Immature natural killer cell (primary cell): Measurements from ENCODE around the gene MAP3K20. TPM values are rescaled to one million over a fixed set of nuclear protein-coding genes. Genes with fewer than 3 reads are reported as not detected.

Experiments
- DNase-seq, 3 donors: peaks; one replicate each; pipeline ENCODE4 v3.0.0; 2022; ENCODE audit warnings: mixed read lengths in 1 of 3
- H3K27ac Mint-ChIP-seq, 6 donors: one replicate each; pipeline ENCODE4 v1.8.0; 2020; ENCODE audit warnings: mixed read lengths in 6 of 6, mild to moderate bottlenecking in 5 of 6, inconsistent platforms in 4 of 6, moderate library complexity in 3 of 6
- H3K27me3 Mint-ChIP-seq, 3 donors: one replicate each; pipeline ENCODE4 v1.8.0; 2020 to 2021; ENCODE audit warnings: low read depth in 3 of 3, mild to moderate bottlenecking in 3 of 3, mixed read lengths in 3 of 3, moderate library complexity in 3 of 3, inconsistent platforms in 1 of 3
- H3K36me3 Mint-ChIP-seq, 3 donors: one replicate each; pipeline ENCODE4 v1.8.0; 2020; ENCODE audit warnings: mixed read lengths in 3 of 3, inconsistent platforms in 2 of 3, mild to moderate bottlenecking in 2 of 3
- H3K4me1 Mint-ChIP-seq, 2 donors: one replicate each; pipeline ENCODE4 v1.8.0; 2020; ENCODE audit warnings: inconsistent platforms in 2 of 2, mild to moderate bottlenecking in 2 of 2, mixed read lengths in 2 of 2, moderate library complexity in 1 of 2
- H3K4me3 Mint-ChIP-seq, 5 donors: one replicate each; pipeline ENCODE4 v1.8.0; 2020; ENCODE audit warnings: mild to moderate bottlenecking in 5 of 5, mixed read lengths in 5 of 5, inconsistent platforms in 3 of 5, moderate library complexity in 3 of 5
- H3K9me3 Mint-ChIP-seq, 6 donors: one replicate each; pipeline ENCODE4 v1.8.0; 2020; ENCODE audit warnings: mild to moderate bottlenecking in 6 of 6, mixed read lengths in 6 of 6, inconsistent platforms in 4 of 6, moderate library complexity in 3 of 6
- polyA plus RNA-seq, 3 donors: library from polyadenylated mRNA; unstranded; fragments of 300-500 nt; fragmentation: Illumina TruSeq; gene quantifications; one replicate each; pipeline ENCODE4 v1.2.3, GENCODE V29; 2021

Gene MAP3K20
- polyA plus RNA-seq, 3 donors from 2014 or later: 1.5 to 2.6 (median 2.2) TPM

DNA sequence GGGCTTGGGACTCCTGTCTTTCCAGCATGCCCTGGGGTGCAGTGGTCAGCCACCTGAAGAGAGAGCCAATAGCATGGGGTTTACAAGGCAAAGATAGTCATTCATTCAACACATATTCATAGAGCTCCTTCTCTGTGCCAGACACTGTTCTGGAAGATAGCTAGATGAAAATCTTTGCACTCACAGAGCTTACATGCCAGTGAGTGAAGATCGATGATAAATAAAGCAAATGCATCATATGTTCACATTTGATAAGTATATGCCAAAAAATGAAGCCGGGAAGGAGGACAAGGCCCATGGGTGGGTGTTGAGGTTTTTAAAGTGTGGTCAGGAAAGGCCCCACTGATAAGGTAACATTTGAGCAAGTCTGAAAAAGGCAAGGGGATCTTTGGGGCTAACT, 148.2 kb downstream of the MAP3K20 start:
- no peak for DNase-seq
- H3K9me3 Mint-ChIP-seq: no peaks in the 10 kb centered on the region
- H3K4me3 Mint-ChIP-seq: no peak overlapping the region
- no peaks in the 10 kb centered on the region for H3K36me3 Mint-ChIP-seq
- H3K27me3 Mint-ChIP-seq: no peaks in the 10 kb centered on the region
- no peak overlapping the region for H3K27ac Mint-ChIP-seq
- peaks cover 0 to 4% of the 10 kb centered on the region in 2 donors for H3K4me1 Mint-ChIP-seq

- H3K27me3 Mint-ChIP-seq: no peaks in the 10 kb centered on the region
- no peaks in the 10 kb centered on the region for H3K36me3 Mint-ChIP-seq
- no peak for DNase-seq
- no peaks in the 10 kb centered on the region for H3K4me1 Mint-ChIP-seq
- H3K27ac Mint-ChIP-seq: no peak overlapping the region
- H3K9me3 Mint-ChIP-seq: no peaks in the 10 kb centered on the region
- H3K4me3 Mint-ChIP-seq: no peak overlapping the region
These were observed 151.5 kb downstream of the MAP3K20 start for GRCh38 chr2:173226899-173227698.

DNA sequence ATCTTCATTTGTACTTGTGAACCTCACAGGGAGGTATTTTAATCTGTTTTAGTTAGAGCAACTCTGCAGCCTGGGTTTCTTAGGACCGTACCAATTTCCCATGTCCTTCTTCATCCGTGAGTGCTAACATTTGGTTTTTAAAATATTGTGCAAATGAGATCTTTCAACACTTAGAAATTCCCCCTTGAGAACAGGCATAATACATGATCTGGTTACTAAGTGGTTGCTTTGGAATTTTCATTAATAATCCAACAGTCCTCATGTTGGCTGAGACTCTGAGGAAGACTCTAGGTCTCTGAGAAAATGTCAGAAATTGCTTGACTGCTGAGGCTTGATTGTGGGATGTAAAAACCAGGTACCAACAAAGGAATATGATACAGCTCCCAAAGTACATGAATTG, 153.4 kb downstream of the MAP3K20 start:
- Mint-ChIP-seq H3K27me3 (peaks cover 0 to 2% (median 0%) of the 10 kb centered on the region in 3 donors), H3K36me3 (peaks cover 0 to 5% (median 0%) of the 10 kb centered on the region in 3 donors), H3K4me3 (no peak overlapping the region), H3K27ac (no peak overlapping the region), H3K4me1 (no peaks in the 10 kb centered on the region), H3K9me3 (no peaks in the 10 kb centered on the region)
- DNase-seq: no peak

DNA sequence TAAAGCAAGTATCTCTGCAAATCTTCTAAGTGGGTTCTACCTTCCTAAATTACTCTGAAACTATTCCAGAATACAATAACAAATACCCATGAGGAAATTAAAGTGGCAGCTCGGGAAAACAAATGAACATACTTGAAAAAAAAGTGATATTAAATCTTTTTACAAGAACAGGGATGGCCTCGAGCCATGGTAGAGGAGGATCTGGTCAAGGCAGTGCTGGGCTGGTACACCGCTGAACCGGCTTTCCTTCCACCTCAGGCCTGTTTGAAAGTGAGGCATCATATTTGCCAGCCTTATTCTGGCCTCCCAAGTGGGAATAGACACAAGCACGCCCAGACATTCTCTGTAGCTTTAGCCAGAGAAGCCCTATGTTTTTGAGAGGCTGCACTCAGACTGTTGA, 154.5 kb downstream of the MAP3K20 start:
- Mint-ChIP-seq H3K9me3 (peaks cover 0 to 4% (median 0%) of the 10 kb centered on the region in 6 donors), H3K4me3 (no peak overlapping the region), H3K27me3 (peaks cover 0 to 2% (median 0%) of the 10 kb centered on the region in 3 donors), H3K36me3 (peaks cover 0 to 5% (median 0%) of the 10 kb centered on the region in 3 donors), H3K27ac (no peak overlapping the region), H3K4me1 (no peaks in the 10 kb centered on the region)
- DNase-seq: no peak

- DNase-seq: no peak
- Mint-ChIP-seq H3K27me3 (peaks cover 0 to 4% (median 0%) of the 10 kb centered on the region in 3 donors), H3K9me3 (peaks cover 0 to 4% (median 0%) of the 10 kb centered on the region in 6 donors), H3K4me3 (no peak overlapping the region), H3K4me1 (no peaks in the 10 kb centered on the region), H3K27ac (no peak overlapping the region), H3K36me3 (peaks cover 0 to 5% (median 0%) of the 10 kb centered on the region in 3 donors)
These were observed 155.4 kb downstream of the MAP3K20 start for GRCh38 chr2:173231042-173231441.

- no peak overlapping the region for H3K27ac Mint-ChIP-seq
- H3K36me3 Mint-ChIP-seq: peaks cover 0 to 5% (median 0%) of the 10 kb centered on the region in 3 donors
- no peak for DNase-seq
- no peak overlapping the region for H3K4me3 Mint-ChIP-seq
- H3K9me3 Mint-ChIP-seq: peaks cover 0 to 4% (median 0%) of the 10 kb centered on the region in 6 donors
- peaks cover 0 to 4% (median 0%) of the 10 kb centered on the region in 3 donors for H3K27me3 Mint-ChIP-seq
- no peaks in the 10 kb centered on the region for H3K4me1 Mint-ChIP-seq
These were observed 155.8 kb downstream of the MAP3K20 start for GRCh38 chr2:173231465-173231864.

DNA sequence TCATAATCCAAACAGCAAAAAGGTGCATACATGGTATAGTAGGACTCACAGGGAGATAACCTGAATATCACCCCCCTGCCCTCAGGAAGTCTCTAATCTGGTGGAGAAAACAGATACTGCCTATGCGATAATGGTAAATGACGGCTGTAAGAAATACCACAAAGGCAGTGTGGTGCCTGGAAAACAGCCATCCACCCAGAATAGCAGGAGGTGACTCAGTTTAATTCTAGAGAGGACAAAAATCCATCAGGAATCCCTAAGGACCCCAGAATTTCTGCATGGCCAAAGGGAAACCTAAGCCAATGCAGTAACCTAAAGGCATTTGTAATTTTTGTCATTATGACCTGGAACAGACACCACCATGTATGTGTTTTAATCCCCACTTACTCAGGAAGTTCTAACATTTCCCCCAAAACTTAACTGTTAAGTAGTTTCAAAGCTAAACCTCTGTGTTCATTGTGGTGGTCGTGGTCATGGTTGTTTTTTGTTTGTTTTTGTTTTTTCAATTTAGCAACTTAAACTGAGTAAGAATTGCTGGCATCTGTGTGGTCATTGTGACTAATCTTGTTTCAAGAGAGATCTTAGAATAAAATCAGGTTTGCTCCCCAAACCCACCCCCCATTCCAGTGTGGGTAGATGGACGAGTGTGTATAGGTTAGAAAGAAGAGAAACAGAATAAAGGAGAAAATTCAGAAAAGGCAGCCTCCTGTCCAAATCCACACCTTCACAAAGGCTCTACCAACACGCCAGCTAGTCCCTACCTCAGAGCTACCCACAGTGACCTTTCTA, 157.5 kb downstream of the MAP3K20 start:
- H3K4me1 Mint-ChIP-seq: no peaks in the 10 kb centered on the region
- no peak overlapping the region for H3K27ac Mint-ChIP-seq
- H3K36me3 Mint-ChIP-seq: peaks cover 0 to 5% (median 0%) of the 10 kb centered on the region in 3 donors
- peaks cover 0 to 4% (median 0%) of the 10 kb centered on the region in 3 donors for H3K27me3 Mint-ChIP-seq
- H3K4me3 Mint-ChIP-seq: no peak overlapping the region
- DNase-seq: no peak
- peaks cover 0 to 4% (median 0%) of the 10 kb centered on the region in 6 donors for H3K9me3 Mint-ChIP-seq

DNA sequence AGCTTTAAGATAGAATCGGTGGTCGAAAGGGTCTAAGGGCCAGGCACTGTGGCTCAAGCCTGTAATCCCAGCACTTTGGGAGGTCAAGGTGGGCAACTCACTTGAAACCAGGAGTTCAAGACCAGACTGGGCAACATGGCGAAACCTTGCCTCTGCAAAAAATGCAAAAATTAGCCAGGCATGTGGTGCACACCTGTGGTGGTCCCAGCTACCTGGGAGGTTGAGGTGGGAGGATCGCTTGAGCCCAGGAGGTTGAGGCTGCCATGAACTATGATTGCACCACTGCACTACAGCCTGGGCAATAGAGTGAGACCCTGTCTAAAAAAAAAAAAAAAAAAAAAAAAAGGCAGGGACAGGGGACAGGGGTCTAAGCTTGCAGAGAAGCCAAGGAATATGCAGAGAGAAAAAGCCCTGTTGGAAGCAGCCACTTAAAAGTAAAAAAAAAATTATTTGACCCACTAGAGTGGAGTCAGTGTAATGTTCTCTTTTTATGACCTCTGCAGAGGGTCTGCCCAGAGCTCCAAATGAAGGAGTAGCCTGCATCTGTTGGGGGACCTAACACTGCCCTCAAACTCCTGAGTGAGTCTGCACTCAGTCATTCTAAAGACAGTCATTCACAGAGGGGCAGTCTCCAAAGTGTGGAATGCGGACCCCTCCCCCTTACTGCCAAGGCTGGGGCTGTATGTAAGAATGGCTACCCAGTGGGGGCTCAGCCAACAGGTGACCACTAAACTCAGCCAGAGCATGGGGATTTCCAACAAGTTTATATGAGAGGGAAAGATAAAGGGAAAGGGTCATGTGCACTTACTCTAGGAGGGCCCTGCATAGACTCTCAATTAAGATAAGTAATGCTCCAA, 160.5 kb downstream of the MAP3K20 start:
- Mint-ChIP-seq H3K4me1 (no peaks in the 10 kb centered on the region), H3K27me3 (peaks cover 0 to 4% (median 0%) of the 10 kb centered on the region in 3 donors), H3K9me3 (peaks cover 0 to 4% (median 0%) of the 10 kb centered on the region in 6 donors), H3K27ac (no peak overlapping the region), H3K4me3 (no peak overlapping the region), H3K36me3 (peaks cover 0 to 5% (median 0%) of the 10 kb centered on the region in 3 donors)
- DNase-seq: no peak

DNA sequence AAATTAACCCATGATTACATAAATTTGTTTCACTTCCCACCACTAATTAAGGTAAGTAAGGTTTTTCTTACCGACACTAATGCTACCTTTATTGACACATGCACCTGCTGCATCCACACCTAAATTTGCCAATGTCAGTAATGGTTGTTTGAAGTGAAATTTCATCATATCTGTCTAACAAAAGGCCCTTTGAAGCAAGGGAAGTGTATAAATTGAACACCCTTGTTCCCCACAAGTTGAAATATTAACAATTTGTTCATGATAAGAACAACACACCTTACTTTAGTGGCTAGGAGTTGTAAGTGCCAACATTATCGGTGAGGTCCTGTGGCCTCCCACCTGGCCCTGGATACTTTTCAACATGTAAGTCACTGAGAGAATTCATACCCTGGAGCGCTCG, 162.7 kb downstream of the MAP3K20 start:
- Mint-ChIP-seq H3K4me3 (no peak overlapping the region), H3K4me1 (no peaks in the 10 kb centered on the region), H3K9me3 (peaks cover 0 to 4% (median 0%) of the 10 kb centered on the region in 6 donors), H3K27me3 (peaks cover 0 to 3% (median 0%) of the 10 kb centered on the region in 3 donors), H3K27ac (no peak overlapping the region), H3K36me3 (peaks cover 0 to 3% (median 0%) of the 10 kb centered on the region in 3 donors)
- no peak for DNase-seq

- H3K4me1 Mint-ChIP-seq: no peaks in the 10 kb centered on the region
- H3K36me3 Mint-ChIP-seq: no peaks in the 10 kb centered on the region
- DNase-seq: no peak
- peaks cover 0 to 4% (median 0%) of the 10 kb centered on the region in 6 donors for H3K9me3 Mint-ChIP-seq
- peaks cover 0 to 1% (median 0%) of the 10 kb centered on the region in 3 donors for H3K27me3 Mint-ChIP-seq
- no peak overlapping the region for H3K27ac Mint-ChIP-seq
- H3K4me3 Mint-ChIP-seq: no peak overlapping the region
These were observed 163.2 kb downstream of the MAP3K20 start for GRCh38 chr2:173238831-173239230.

DNA sequence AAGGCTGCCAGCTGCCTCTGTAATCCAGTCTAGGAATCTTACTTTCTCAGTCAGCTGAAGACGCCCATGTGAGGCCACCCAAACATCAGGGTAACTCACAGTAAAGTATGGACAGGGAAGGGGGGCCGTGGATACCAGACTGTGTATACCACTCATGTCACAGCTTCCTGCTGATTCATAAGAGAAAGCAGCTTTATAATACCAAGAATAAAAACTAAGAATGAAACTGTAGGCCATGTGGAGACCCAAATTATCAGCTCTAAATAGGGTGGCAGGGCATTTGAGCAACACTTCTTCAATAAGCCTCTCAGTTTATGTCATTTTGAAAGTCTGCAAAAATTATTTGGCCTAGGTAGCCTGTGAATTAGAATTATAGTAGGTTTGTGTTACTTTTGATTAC, 164.0 kb downstream of the MAP3K20 start:
- Mint-ChIP-seq H3K27me3 (peaks cover 0 to 1% (median 0%) of the 10 kb centered on the region in 3 donors), H3K27ac (no peak overlapping the region), H3K36me3 (no peaks in the 10 kb centered on the region), H3K4me1 (no peaks in the 10 kb centered on the region), H3K9me3 (peaks cover 0 to 2% (median 0%) of the 10 kb centered on the region in 6 donors), H3K4me3 (no peak overlapping the region)
- no peak for DNase-seq

GRCh38 chr2:173240083-173240482, 164.4 kb downstream of the MAP3K20 start:
- no peaks in the 10 kb centered on the region for H3K4me1 Mint-ChIP-seq
- no peaks in the 10 kb centered on the region for H3K36me3 Mint-ChIP-seq
- no peak for DNase-seq
- H3K9me3 Mint-ChIP-seq: no peaks in the 10 kb centered on the region
- no peak overlapping the region for H3K4me3 Mint-ChIP-seq
- H3K27ac Mint-ChIP-seq: no peak overlapping the region
- peaks cover 0 to 1% (median 0%) of the 10 kb centered on the region in 3 donors for H3K27me3 Mint-ChIP-seq

GRCh38 chr2:173241643-173242042, 166.0 kb downstream of the MAP3K20 start:
- Mint-ChIP-seq H3K27me3 (no peaks in the 10 kb centered on the region), H3K27ac (no peak overlapping the region), H3K9me3 (no peaks in the 10 kb centered on the region), H3K36me3 (no peaks in the 10 kb centered on the region), H3K4me1 (no peaks in the 10 kb centered on the region), H3K4me3 (no peak overlapping the region)
- DNase-seq: no peak
